ENCODE data around the gene OTOGL.

The OTOGL gene

DNA sequence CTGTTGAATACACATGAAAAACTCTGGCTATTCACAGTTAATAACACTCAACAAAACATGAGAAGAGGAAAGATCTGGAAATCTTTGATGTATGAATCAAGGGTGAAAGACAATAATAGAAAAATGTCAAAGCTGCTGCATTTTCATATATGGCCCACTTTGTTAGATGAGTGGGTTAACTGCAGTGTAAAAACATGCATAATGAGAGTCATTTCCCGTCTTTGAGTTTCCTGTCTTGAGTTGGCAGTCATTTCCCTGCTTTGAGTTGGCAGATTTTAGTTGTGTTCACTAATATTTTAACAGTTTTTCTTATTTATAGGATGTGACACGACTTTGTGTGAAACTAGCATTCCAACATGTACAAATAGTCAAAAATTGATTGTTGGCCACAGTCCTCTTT lies 256.8 kb downstream of the OTOGL start:
- DNase-seq (ENCODE audit: low read depth in 2 of 2, low spot score in 1 of 2) = no peak

DNA sequence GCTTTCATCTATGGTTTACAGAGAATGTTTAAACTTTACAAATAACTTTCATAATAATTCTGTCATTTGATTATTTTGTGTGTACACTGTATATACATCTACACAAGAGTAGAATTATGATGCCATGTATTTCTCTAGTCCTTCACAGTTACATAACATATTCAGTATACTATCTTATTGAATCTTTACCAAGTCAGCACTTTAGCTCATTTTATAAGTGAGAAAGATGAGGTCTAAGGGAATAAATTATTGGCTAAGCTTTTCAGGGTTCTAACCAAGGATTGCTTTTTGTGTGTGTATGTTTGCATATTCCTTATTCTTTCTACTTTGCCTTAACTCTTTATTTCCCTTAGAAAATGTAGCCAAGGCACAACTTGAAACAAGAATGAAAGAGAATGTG lies 260.4 kb downstream of the OTOGL start:
- no peak for DNase-seq (ENCODE audit: low read depth in 2 of 2, low spot score in 1 of 2)

DNA sequence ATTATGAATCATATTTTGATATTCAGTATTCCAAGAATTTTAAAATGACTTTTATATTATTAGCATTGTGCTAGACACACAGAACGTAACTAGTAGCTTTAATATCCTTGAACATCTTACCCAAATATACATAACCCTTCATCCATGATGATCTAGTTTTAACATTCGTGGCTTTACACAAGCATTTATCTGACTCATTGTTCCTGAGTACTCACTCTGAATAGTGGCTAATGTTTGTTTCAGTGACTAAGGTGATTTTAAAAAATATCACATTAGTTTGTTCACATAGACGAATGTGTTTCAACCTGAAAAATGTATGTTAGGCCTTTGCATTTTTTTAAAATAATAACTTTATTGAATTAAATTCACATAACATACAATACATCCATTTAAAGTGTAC lies 264.7 kb downstream of the OTOGL start:
- DNase-seq (ENCODE audit: low read depth in 2 of 2, low spot score in 1 of 2) = no peak

DNA sequence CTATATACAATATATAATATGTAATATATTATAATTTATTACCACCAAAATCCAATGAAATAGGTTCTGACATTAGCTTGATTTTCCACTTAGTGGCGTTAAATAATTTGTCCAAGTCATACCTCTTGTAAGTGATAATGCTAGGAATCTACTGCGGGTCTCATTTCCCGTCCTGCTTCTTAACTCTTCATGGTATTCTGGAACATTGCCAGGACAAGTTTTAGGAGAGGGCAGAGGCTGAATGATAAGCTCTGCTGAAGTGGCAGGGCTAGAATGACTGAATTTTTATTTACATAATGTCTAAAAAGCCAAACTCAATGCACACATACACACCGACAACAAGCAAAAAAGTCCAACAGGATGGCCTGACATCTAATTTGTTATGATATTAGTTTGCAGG lies 274.3 kb downstream of the OTOGL start:
- DNase-seq (ENCODE audit: low read depth in 2 of 2, low spot score in 1 of 2) = no peak

DNA sequence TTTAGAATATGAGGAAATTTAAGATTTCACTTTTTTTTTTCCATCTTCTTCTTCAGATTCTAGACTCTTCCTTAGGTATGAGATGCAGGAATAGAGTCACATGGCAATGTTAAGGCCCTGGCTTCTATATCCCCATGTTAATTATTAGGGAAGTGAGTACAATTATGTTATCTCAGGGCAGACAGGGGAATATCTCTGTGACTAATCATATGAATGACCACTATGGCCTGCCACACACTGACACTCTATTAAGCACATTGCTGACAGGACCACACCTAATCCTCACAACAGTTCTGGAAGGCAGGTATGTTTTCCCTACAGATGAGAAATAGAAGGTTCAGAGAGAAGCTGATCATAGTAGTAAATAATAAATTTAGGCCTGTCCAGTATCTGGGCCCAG lies 275.3 kb downstream of the OTOGL start:
- no peak for DNase-seq (ENCODE audit: low read depth in 2 of 2, low spot score in 1 of 2)

DNA sequence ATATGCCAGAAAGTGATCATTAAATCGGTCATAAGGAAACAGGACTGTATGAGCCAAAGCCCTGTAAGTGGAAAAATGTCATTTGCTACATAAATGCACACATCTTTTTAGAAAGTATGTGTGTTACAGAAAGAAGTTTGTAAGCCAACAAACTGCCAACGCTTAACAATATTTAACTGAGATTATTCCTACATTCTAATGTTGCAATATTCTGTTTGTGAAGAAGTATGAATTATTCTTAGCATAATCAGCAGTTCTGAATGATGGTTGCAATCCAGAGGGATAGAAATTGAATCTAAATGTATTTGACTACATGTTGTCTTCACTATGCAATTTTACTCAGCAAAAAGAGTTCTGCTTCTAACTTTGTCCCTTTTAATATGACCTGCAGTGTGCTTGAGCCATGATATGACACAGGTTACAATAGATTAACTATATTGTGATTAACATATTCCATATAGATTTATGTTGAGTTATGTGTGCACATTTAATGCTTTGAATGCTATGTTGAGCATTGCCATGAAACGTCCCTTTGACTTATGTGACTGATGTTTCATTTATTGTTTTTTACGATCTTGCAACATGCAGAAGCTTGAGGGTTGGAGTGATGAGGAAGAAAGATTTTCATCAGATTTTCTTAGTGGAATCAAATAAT lies 277.9 kb downstream of the OTOGL start:
- DNase-seq (ENCODE audit: low read depth in 2 of 2, low spot score in 1 of 2) = no peak

DNA sequence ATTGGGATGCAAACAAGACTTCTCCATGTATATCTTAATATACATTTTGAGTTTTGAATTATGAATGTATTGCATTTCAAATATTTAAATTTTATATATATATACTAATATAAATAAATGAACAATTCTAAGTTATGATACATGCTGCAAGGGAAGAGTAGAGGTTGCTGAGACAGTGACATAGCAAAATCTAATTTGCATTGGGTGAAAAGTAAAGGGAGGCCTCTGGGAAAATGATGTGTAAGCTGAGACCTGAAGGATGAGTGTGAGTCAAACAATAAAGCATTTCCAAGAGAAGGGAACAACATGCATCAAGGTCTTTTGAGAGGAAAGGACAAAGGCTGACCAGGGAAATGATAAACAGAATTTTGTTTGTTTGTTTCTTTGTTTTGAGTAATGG lies 281.8 kb downstream of the OTOGL start:
- no peak for DNase-seq (ENCODE audit: low read depth in 2 of 2, low spot score in 1 of 2)

DNA sequence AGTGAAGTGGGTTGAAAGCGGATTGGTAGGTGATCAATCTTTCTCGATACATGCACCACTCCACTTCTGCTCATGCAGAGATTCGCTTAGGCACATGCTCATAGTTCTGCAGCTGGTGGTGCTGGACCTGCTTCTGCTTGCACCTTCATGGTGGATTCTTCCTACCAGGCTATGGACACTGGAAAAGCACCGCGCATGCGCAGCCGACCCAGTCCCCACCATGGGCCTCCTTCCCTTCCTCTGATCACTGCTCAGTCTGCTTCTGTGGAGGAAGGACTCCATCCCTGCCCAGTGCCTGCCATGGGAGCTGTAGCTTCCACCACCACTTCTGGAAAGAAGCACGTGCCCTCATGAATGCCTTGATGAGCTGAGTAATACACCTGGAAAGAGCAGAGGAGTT lies 282.9 kb downstream of the OTOGL start:
- no peak for DNase-seq (ENCODE audit: low read depth in 2 of 2, low spot score in 1 of 2)

DNA sequence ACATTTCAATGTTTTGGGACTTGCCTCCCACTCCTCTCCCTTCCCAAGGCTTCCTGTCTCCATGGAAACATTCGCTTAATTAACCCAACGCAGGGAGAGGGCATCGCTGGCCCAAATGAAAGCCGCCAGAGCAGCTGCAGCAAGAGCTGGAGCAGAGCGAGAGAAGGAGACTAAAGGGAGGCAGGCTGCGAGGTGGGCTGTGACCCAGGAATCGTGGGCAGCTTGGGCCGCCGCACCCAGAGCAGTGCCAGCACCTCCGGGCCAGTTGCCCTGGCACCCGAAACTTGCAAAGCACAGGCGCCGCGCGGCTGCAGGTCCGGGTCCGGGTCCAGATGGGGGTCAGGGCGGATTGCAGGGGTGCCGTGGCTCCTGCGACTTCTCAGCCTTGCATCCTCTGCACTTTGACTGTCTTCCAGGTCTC lies 301.2 kb downstream of the OTOGL start:
- DNase-seq (ENCODE audit: low read depth in 2 of 2, low spot score in 1 of 2) = no peak

DNA sequence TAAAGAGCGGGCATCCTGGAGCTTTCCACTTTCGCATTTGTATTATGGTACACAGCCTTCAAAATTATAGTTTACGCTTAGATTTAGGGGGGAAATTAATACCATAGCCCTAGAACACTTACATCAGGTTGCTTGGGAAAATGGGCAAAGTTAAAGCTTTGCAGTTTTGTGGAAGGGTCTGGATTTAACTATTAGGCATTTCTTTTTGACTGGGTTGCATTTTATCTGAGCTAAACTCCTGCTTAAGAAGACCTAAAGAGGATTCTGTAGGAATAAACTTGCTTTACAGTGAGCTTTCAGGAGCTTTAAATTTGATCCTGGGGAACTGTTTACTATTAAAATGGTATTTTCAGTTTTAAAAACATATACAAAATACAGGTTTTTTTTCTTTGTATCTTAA lies 301.9 kb downstream of the OTOGL start:
- no peak for DNase-seq (ENCODE audit: low read depth in 2 of 2, low spot score in 1 of 2)

DNA sequence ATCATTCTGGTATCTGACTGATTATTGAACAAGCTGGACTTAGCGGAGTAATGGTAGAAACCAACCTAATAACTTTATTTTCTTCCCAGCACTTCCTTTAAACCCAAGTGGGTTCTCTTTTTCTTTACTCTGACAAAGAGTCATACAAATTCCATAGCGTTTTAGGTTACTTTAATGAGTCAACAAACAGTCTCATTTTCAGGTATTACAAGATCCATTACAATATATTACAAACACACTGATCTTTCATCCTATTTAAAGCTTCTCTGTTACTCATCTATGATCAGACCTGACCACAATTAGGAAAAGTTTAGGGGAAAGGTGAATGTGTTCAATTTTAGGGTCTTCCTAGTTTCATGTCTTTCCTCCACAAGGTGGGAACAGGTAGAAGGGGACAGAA lies 305.3 kb downstream of the OTOGL start:
- DNase-seq (ENCODE audit: low read depth in 2 of 2, low spot score in 1 of 2) = no peak

DNA sequence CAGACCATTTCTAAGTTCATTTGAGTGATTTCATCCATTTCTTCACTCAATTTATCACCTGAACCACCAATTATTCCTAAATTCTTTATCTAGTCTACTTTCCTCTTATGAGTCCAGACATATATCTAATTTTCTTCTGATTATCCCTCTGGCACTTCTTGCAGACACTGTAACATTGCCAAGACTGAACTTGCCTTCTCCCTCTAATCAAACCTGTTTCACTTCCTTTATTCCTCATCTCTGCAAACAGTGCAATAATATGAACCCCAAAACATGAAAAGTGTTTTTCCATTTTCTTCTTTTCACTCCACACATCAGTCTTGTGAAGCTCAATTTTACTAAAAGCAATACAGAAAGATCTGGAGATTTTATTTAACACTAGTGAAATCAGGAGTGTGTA lies 306.9 kb downstream of the OTOGL start:
- DNase-seq (ENCODE audit: low read depth in 2 of 2, low spot score in 1 of 2) = no peak

DNA sequence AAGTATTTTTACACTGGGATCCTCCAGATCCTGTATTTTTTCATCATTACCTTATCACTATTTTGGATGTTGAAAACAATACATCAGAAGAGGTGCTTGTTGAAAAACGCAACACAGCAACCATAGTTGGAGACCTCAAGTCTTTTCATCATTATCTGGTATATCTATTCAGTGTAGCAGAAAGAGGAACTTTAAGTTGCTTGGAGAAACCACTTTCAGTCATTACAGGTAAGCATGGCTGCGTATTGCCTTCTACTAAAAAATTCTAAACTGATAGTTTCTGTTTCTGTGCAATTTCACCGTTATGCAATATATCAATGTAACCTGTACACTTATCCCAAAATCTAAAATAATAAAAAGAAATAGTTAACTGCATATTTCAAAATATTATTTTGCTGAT lies 312.4 kb downstream of the OTOGL start:
- no peak for DNase-seq (ENCODE audit: low read depth in 2 of 2, low spot score in 1 of 2)

DNA sequence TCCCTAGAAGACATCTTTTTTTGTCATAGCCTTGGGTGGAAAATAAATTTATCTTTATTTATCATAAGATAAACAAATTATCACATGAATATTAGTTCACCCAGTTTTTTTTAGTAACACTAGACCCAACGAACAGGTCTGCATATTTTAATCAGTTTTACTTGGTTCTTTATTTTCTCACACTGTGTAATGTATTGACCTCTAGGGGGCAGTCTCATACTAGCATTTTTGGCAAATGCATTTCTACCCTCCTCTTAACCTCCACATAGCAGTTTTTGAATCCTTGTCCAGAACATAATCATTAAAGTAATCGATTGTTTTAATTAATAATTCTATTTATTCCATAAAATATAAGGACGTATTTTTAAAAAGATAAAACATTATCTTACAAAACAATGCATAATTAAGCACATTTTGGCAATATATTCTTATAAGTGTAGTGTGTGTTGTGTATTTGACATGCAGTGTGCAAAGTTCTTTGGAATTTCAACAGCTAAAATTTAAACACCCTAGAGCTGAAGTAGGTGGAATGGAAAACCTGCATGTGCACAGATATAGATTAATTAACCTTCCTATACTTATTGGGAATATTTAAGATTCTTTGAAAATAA lies 313.1 kb downstream of the OTOGL start:
- no peak for DNase-seq (ENCODE audit: low read depth in 2 of 2, low spot score in 1 of 2)

DNA sequence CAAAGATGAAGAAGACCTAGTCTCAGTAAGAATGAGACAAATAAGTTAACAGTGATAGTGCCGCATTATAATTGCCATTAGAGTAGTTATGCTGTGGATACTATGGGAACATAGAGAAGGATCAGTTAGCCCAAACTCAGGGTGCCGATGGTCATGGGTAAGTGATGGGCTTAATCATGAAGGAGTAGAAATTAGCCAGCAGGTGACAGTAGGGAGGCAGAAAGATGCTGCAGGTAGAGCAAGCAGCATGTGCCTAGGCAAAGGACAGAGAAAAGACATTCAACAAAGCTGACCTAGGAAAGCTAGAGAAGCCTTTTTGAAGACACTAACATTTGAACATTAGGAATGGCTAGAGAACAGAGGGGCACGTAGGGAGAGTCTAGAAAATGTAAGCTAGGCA lies 314.1 kb downstream of the OTOGL start:
- no peak for DNase-seq (ENCODE audit: low read depth in 2 of 2, low spot score in 1 of 2)

DNA sequence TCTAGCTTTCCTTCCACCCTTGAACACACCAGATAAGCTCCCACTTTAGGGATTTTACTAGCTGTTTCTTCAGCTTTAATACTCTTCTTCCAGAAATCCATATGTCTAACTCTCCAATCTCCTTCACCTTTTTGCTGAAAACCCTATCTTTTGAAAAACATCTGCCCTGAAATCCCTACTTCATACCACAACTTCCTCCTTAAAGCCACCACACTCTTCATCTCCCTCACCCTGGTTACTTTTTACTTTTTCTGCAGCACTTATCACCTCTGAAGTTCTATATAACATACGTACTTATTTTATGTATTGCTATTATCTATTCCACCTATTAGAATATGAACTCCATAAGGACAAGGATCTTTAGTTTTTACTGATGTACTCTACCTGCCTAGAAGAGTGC lies 316.1 kb downstream of the OTOGL start:
- no peak for DNase-seq (ENCODE audit: low read depth in 2 of 2, low spot score in 1 of 2)

DNA sequence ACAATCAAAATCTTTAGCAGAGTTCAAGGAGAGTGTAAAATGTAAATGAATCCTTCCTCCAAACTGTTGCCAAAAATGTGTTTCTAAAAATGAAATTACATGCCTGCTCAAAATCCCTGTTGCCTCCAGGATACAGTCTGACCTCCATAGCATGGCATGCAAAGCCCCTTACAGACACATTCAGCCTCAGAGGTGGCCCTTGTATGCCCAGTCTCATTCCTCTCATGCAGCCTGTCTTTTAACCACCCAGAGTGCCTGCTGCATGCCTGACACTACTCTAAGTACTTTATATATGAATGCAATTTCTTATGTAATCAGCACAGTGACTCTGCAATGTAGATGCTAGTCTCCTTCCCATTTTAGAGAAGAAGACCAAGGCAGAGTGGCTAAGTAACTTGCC lies 320.3 kb downstream of the OTOGL start:
- DNase-seq (ENCODE audit: low read depth in 2 of 2, low spot score in 1 of 2) = no peak

DNA sequence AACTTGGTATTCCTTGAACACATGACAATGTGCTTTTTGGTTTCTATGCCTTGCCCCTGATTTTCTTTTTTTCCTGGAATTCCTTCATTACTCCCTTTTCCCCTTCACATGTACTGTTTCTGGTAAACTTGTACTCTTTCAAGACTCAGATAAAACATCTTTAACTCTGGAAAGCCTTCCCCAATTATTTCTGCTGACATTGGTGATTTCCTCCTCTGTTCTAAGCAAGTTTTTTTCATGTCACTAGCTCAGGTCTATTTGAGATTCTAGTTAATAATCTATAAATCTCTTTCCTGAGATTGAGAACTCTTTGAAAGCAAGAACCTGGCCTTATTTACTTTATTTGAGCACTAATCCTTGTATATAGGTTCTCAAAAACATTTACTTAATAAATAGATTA lies 320.7 kb downstream of the OTOGL start:
- DNase-seq (ENCODE audit: low read depth in 2 of 2, low spot score in 1 of 2) = no peak

DNA sequence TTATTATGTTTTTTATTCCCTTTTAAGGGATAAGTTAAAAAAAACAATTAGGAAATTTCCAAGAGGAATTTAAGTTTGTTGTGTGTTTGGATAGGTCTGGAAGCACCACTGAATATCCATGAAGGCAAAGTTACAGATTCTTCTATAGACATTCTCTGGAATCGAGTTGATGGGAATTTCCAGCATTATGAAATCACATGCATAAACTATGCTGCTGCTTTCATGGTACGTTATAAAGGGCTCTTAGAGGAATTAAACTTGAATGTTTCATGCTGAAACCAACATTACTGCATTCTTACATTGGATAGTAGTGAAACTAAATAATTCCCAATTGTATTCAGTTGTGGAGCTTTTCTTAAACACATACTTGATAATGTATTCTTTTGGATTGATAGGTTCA lies 323.2 kb downstream of the OTOGL start:
- DNase-seq (ENCODE audit: low read depth in 2 of 2, low spot score in 1 of 2) = no peak
